ENCODE results near the gene TANGO6.

The TANGO6 gene

GRCh38 chr16:68884861-68885720 is 41.8 kb downstream of the TANGO6 start:
- H3K27ac Mint-ChIP-seq = peak overlapping the region; percentile 58 to 86 (median 73)
- peaks cover 14% of the 10 kb centered on the region for H3K36me3 Mint-ChIP-seq (ENCODE audit: low read depth)
- H3K4me1 Mint-ChIP-seq = peaks cover 21% of the 10 kb centered on the region
- peak overlapping the region in 2 of 3 experiments; percentile 4 to 7 for H3K4me3 Mint-ChIP-seq
- no peaks in the 10 kb centered on the region for H3K9me3 Mint-ChIP-seq
- TF ChIP-seq CTCF (IDR thresholded peaks at IDR 0.05; ENCODE audit: unreplicated experiment in 3 of 3) = no peak
- H3K27me3 Mint-ChIP-seq (ENCODE audit: low read depth) = no peaks in the 10 kb centered on the region

GRCh38 chr16:68887107-68887506 is 43.8 kb downstream of the TANGO6 start:
- Mint-ChIP-seq H3K27ac (peak overlapping the region in 1 of 3 experiments; percentile 20), H3K27me3 (ENCODE audit: low read depth) (no peaks in the 10 kb centered on the region), H3K9me3 (no peaks in the 10 kb centered on the region), H3K36me3 (ENCODE audit: low read depth) (peaks cover 9% of the 10 kb centered on the region), H3K4me1 (peaks cover 21% of the 10 kb centered on the region), H3K4me3 (no peak overlapping the region)
- TF ChIP-seq CTCF (IDR thresholded peaks at IDR 0.05; ENCODE audit: unreplicated experiment in 3 of 3) = no peak

- Mint-ChIP-seq H3K27me3 (ENCODE audit: low read depth) (no peaks in the 10 kb centered on the region), H3K4me1 (peaks cover 14% of the 10 kb centered on the region), H3K27ac (peak overlapping the region in 1 of 3 experiments; percentile 38), H3K36me3 (ENCODE audit: low read depth) (peaks cover 3% of the 10 kb centered on the region), H3K4me3 (no peak overlapping the region), H3K9me3 (no peaks in the 10 kb centered on the region)
- no peak for TF ChIP-seq CTCF (IDR thresholded peaks at IDR 0.05; ENCODE audit: unreplicated experiment in 3 of 3)
Measured at GRCh38 chr16:68889508-68890150, 46.3 kb downstream of the TANGO6 start.

GRCh38 chr16:68892214-68892613 is 48.9 kb downstream of the TANGO6 start:
- Mint-ChIP-seq H3K36me3 (ENCODE audit: low read depth) (peaks cover 3% of the 10 kb centered on the region), H3K4me1 (no peaks in the 10 kb centered on the region), H3K27me3 (ENCODE audit: low read depth) (no peaks in the 10 kb centered on the region), H3K27ac (no peak overlapping the region), H3K9me3 (no peaks in the 10 kb centered on the region), H3K4me3 (no peak overlapping the region)
- no peak for TF ChIP-seq CTCF (IDR thresholded peaks at IDR 0.05; ENCODE audit: unreplicated experiment in 3 of 3)

GRCh38 chr16:68892898-68893297 is 49.6 kb downstream of the TANGO6 start:
- no peak for TF ChIP-seq CTCF (IDR thresholded peaks at IDR 0.05; ENCODE audit: unreplicated experiment in 3 of 3)
- Mint-ChIP-seq H3K27ac (no peak overlapping the region), H3K4me1 (no peaks in the 10 kb centered on the region), H3K27me3 (ENCODE audit: low read depth) (no peaks in the 10 kb centered on the region), H3K9me3 (no peaks in the 10 kb centered on the region), H3K4me3 (no peak overlapping the region), H3K36me3 (ENCODE audit: low read depth) (peaks cover 3% of the 10 kb centered on the region)
